Skeletal muscle satellite cell (primary cell): ENCODE results near the gene APOC3.

Experiments used
- H3K27me3 ChIP-seq: 2 replicates; pipeline ENCODE4 v1.7.0; 2013; ENCODE audit warnings: low read length; ENCODE audit not compliant: control insufficient read depth, insufficient read depth
- H3K36me3 ChIP-seq: 2 replicates; pipeline ENCODE4 v1.7.0; 2013; ENCODE audit warnings: mild to moderate bottlenecking, control low read depth, low read length; ENCODE audit not compliant: insufficient read depth
- H3K4me1 ChIP-seq: 2 replicates; pipeline ENCODE4 v1.7.0; 2013; ENCODE audit warnings: low read length; ENCODE audit not compliant: control insufficient read depth, insufficient read depth
- H3K4me2 ChIP-seq: 2 replicates; pipeline ENCODE4 v1.7.0; 2013; ENCODE audit warnings: mild to moderate bottlenecking, low read length
- H3K4me3 ChIP-seq: 2 replicates; pipeline ENCODE4 v1.7.0; 2013; ENCODE audit warnings: low read length
- H3K9ac ChIP-seq: 2 replicates; pipeline ENCODE4 v1.7.0; 2013; ENCODE audit warnings: mild to moderate bottlenecking, low read depth, low read length, moderate library complexity
- H3K9me3 ChIP-seq: replicated peaks from 2 replicates; pipeline ENCODE4 v1.7.0; 2013; ENCODE audit warnings: mild to moderate bottlenecking, control low read depth, low read length

The APOC3 gene

DNA sequence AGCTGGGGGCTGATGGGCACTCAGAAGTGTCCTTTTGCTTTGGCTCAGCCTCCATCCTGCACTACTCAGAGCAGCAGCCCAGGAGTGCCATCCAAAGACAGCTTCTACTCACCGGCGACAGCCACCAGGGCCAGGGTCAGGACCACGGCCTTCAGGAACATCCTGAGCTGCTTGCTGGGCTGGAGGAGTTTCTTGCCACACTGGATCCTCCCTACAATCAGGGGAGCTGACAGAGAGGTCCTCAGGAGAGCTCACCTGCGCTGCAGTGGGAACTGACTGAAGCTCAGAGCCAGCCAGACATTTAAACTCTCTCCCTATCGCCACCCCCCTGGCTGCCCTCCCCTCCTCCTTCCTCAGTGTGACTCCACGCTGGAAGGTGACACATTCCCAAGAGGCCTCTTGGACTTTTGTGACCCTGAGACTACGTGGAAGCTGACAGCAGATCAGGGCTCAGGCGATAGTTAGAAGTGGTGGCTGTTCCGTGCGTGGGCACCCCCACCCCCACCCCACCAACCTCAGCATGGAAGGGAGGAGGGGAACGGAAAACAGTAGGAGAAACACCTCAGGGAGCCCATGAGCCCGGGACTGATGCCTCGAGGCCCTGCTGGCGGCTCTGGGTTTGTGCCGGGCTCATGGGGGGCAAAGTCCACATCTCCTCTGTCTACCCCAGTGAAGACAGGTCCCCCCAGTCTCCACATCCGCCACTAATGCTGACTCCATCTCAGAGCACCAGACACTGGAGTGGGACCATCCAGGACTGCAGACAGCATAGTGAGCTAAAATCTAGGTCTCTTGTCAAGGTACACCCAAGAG, 6.5 kb upstream of the APOC3 start, which contains the start of gene APOA4:
TSS of gene APOA4 (minus strand) at position 274 of the 813 bp plus-strand sequence. CDS start at position 161, 113 bp downstream.
- H3K4me1 ChIP-seq: no peaks in the 10 kb centered on the region
- no peaks in the 10 kb centered on the region for H3K36me3 ChIP-seq
- no peaks in the 10 kb centered on the region for H3K9me3 ChIP-seq
- no peak within 1 kb of the TSS for H3K4me2 ChIP-seq
- H3K4me3 ChIP-seq: no peak within 1 kb of the TSS
- H3K9ac ChIP-seq: no peak within 1 kb of the TSS
- H3K27me3 ChIP-seq: no peaks in the 10 kb centered on the region

DNA sequence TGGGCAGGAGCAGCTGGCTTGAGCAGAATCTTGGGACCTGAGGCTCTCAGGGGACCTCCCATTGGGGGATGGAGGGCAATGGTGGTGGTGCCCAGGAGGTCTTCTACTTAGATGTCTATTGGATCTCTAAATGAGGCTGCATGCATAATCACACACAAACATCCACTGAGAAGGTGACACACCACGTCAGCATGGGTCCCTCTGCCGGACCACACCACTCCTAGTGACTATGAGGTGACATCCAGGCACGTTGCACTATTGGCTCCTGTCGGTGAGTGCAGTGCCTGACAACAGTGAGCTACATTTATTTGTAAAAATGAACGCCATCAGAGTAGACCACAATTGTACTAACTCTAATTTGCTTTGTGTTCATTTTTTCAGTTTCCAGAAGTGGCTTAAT, 4.3 kb upstream of the APOC3 start:
- Histone ChIP-seq H3K4me1 (peaks cover 5% of the 10 kb centered on the region), H3K36me3 (no peaks in the 10 kb centered on the region), H3K9me3 (no peaks in the 10 kb centered on the region), H3K4me3 (no peak overlapping the region), H3K4me2 (no peak overlapping the region), H3K9ac (no peak overlapping the region), H3K27me3 (no peaks in the 10 kb centered on the region)

DNA sequence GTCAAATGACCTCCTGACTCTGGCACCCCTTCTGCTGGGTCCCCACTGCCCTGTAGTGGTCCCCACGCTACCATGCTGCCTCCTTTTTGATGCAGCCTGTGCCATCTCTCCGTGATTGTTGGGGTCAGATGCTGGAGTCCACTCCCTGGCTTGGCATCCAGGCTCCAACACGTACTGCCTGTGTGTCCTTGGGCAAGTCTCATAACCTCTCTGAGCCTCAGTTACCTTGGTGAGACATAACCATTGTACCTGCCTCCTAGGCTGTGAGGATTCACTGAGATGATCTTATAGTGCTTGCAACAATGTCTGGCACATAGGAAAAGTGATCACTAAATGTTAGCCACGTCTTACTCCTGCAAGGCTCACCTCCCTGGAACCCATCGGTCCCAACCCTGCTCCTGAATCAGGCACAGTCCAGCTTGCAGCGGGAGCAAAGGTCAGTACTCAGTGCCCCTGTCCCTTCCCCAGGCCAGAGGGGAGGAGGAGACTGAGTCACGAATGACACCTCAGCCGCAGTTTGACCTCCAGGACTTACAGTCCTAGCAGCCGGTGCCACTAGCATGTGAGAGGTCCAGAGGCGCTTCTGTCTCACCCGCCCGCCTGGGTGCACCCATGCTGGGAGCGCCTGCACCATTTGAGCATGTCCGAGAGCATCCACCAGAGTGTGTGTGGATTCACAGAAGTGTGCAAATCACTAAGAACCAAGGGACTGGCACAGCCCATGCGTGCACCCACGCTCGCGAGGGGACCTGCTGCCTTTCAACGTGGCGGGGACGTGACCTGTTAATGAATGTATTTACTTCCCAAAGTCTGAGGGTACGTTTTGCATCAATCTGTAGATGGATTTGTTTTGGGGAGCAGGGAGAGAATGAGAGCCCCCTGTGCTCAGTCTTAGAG, 3.6 kb upstream of the APOC3 start:
- no peak overlapping the region for H3K4me2 ChIP-seq

DNA sequence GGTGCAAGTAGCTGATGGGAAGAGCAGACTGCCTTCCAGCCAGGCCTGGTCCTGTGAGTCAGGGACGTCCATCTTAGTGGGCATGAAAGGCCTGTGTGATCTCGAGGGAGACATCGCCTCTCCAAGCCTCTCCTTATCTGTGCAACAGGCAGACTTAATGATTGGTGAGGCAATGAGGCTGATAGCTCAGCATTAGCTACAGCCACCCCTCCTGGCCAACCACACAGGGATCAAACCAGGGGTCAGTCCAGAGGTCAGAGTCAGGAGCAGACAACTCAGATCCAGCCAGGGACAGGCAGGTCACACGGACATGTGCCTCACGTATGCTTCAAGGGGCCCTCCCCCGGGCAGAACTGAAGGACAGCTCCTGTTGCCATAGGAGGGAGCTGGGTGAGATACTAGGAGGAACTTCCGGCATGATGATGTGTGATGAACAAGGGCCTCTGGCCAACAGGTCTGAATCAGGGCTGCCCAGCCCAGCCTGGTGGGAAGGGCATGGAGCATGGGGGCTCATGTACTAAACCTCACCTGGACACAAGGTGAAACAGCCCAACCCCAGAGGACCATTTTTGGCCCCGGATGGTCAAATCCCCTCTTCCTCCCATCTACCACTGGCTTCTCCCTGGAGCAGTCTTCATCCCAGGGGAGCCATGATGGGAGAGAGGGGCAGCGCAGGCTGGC, 2.8 kb upstream of the APOC3 start:
- no peaks in the 10 kb centered on the region for H3K27me3 ChIP-seq
- H3K4me3 ChIP-seq: no peak overlapping the region
- H3K9ac ChIP-seq: no peak overlapping the region
- no peak overlapping the region for H3K4me2 ChIP-seq
- H3K9me3 ChIP-seq: no peaks in the 10 kb centered on the region
- peaks cover 5% of the 10 kb centered on the region for H3K4me1 ChIP-seq
- no peaks in the 10 kb centered on the region for H3K36me3 ChIP-seq

More for the DNA sequence above, 3.6 kb upstream of the APOC3 start:
- H3K4me1 ChIP-seq: peaks cover 5% of the 10 kb centered on the region
- H3K4me3 ChIP-seq: no peak overlapping the region
- no peaks in the 10 kb centered on the region for H3K9me3 ChIP-seq
- H3K9ac ChIP-seq: no peak overlapping the region
- H3K36me3 ChIP-seq: no peaks in the 10 kb centered on the region
- H3K27me3 ChIP-seq: no peaks in the 10 kb centered on the region

DNA sequence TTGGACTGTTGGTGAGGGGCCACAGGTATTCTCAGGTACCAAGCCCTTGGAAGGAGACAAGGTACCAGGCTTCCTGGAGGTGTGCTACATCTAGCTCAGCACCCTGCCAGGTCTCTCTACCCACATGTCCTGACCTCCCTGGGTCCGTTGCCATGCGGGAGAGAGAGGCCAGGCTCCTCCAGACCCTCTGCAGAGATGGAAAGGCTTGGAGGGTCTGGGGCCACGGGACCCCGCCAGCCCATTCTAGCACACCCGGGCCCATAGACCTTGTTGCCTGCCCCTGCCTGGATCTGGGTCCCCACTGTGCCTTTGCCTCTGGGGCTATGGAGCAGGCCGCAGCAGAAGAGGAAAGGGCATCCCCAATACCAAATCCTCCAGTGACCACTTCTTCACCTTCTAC, 2.2 kb upstream of the APOC3 start:
- Histone ChIP-seq H3K27me3 (no peaks in the 10 kb centered on the region), H3K4me3 (no peak overlapping the region), H3K36me3 (no peaks in the 10 kb centered on the region), H3K4me1 (peaks cover 5% of the 10 kb centered on the region), H3K9ac (no peak overlapping the region), H3K9me3 (no peaks in the 10 kb centered on the region), H3K4me2 (no peak overlapping the region)

DNA sequence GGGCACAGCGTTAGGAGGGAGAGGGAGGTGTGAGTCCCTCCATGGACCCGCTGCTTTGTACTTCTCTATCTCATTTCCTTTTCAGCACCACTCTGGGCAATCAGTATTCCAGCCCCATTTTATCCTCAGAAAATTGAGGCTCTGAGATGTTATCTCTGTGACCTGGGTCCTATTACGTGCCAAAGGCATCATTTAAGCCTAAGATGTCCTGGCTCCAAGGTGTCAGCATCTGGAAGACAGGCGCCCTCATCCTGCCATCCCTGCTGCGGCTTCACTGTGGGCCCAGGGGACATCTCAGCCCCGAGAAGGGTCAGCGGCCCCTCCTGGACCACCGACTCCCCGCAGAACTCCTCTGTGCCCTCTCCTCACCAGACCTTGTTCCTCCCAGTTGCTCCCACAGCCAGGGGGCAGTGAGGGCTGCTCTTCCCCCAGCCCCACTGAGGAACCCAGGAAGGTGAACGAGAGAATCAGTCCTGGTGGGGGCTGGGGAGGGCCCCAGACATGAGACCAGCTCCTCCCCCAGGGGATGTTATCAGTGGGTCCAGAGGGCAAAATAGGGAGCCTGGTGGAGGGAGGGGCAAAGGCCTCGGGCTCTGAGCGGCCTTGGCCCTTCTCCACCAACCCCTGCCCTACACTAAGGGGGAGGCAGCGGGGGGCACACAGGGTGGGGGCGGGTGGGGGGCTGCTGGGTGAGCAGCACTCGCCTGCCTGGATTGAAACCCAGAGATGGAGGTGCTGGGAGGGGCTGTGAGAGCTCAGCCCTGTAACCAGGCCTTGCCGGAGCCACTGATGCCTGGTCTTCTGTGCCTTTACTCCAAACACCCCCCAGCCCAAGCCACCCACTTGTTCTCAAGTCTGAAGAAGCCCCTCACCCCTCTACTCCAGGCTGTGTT, 829 bp upstream of the APOC3 start:
- no peak overlapping the region for H3K4me2 ChIP-seq
- no peaks in the 10 kb centered on the region for H3K9me3 ChIP-seq
- peaks cover 5% of the 10 kb centered on the region for H3K4me1 ChIP-seq
- H3K27me3 ChIP-seq: no peaks in the 10 kb centered on the region
- H3K36me3 ChIP-seq: no peaks in the 10 kb centered on the region
- no peak overlapping the region for H3K4me3 ChIP-seq
- no peak overlapping the region for H3K9ac ChIP-seq

DNA sequence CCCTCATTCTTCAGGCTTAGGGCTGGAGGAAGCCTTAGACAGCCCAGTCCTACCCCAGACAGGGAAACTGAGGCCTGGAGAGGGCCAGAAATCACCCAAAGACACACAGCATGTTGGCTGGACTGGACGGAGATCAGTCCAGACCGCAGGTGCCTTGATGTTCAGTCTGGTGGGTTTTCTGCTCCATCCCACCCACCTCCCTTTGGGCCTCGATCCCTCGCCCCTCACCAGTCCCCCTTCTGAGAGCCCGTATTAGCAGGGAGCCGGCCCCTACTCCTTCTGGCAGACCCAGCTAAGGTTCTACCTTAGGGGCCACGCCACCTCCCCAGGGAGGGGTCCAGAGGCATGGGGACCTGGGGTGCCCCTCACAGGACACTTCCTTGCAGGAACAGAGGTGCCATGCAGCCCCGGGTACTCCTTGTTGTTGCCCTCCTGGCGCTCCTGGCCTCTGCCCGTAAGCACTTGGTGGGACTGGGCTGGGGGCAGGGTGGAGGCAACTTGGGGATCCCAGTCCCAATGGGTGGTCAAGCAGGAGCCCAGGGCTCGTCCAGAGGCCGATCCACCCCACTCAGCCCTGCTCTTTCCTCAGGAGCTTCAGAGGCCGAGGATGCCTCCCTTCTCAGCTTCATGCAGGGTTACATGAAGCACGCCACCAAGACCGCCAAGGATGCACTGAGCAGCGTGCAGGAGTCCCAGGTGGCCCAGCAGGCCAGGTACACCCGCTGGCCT, 641 bp downstream of the APOC3 start:
- Histone ChIP-seq H3K9me3 (no peaks in the 10 kb centered on the region), H3K4me2 (no peak overlapping the region), H3K4me1 (peaks cover 8% of the 10 kb centered on the region), H3K4me3 (no peak overlapping the region), H3K27me3 (no peaks in the 10 kb centered on the region), H3K36me3 (no peaks in the 10 kb centered on the region), H3K9ac (no peak overlapping the region)

DNA sequence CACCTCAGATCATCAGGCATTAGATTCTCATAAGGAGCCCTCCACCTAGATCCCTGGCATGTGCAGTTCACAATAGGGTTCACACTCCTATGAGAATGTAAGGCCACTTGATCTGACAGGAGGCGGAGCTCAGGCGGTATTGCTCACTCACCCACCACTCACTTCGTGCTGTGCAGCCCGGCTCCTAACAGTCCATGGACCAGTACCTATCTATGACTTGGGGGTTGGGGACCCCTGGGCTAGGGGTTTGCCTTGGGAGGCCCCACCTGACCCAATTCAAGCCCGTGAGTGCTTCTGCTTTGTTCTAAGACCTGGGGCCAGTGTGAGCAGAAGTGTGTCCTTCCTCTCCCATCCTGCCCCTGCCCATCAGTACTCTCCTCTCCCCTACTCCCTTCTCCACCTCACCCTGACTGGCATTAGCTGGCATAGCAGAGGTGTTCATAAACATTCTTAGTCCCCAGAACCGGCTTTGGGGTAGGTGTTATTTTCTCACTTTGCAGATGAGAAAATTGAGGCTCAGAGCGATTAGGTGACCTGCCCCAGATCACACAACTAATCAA, 2.2 kb downstream of the APOC3 start:
- H3K36me3 ChIP-seq: no peaks in the 10 kb centered on the region
- H3K4me2 ChIP-seq: no peak overlapping the region
- no peaks in the 10 kb centered on the region for H3K27me3 ChIP-seq
- H3K4me1 ChIP-seq: peaks cover 17% of the 10 kb centered on the region
- H3K9me3 ChIP-seq: no peaks in the 10 kb centered on the region
- H3K4me3 ChIP-seq: no peak overlapping the region
- H3K9ac ChIP-seq: no peak overlapping the region

DNA sequence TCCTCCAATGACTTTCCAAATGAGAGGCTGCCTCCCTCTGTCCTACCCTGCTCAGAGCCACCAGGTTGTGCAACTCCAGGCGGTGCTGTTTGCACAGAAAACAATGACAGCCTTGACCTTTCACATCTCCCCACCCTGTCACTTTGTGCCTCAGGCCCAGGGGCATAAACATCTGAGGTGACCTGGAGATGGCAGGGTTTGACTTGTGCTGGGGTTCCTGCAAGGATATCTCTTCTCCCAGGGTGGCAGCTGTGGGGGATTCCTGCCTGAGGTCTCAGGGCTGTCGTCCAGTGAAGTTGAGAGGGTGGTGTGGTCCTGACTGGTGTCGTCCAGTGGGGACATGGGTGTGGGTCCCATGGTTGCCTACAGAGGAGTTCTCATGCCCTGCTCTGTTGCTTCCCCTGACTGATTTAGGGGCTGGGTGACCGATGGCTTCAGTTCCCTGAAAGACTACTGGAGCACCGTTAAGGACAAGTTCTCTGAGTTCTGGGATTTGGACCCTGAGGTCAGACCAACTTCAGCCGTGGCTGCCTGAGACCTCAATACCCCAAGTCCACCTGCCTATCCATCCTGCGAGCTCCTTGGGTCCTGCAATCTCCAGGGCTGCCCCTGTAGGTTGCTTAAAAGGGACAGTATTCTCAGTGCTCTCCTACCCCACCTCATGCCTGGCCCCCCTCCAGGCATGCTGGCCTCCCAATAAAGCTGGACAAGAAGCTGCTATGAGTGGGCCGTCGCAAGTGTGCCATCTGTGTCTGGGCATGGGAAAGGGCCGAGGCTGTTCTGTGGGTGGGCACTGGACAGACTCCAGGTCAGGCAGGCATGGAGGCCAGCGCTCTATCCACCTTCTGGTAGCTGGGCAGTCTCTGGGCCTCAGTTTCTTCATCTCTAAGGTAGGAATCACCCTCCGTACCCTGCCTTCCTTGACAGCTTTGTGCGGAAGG, 2.9 kb downstream of the APOC3 start:
- Histone ChIP-seq H3K36me3 (no peaks in the 10 kb centered on the region), H3K9me3 (no peaks in the 10 kb centered on the region), H3K27me3 (no peaks in the 10 kb centered on the region), H3K4me1 (peaks cover 17% of the 10 kb centered on the region), H3K9ac (no peak overlapping the region), H3K4me2 (no peak overlapping the region), H3K4me3 (no peak overlapping the region)
